Heart left ventricle (tissue), 13 donors: ENCODE measurements around the gene KCNJ1.

ENCODE experiments used
- CTCF ChIP-seq, 12 donors: fragments of 200-600 bp; sonication (generic) in 4 of 12; IDR thresholded peaks; one replicate each; pipeline versions ENCODE4 v1.5.0 to v1.8.0; 2018 to 2022; ENCODE audit warnings: antibody characterized with exemption in 12 of 12, mild to moderate bottlenecking in 5 of 12
- POLR2A ChIP-seq, 2 donors: fragments of 450-650 bp; IDR thresholded peaks; one replicate each; pipeline ENCODE4 v1.6.1; 2017; ENCODE audit warnings: antibody characterized with exemption in 2 of 2, mild to moderate bottlenecking in 2 of 2, moderate library complexity in 2 of 2
- donor health status: ischemic (EF 13 %, LVEDD 7.1; RV severe dilation, severe dysfunction).
- donor health status: DM: no; HTN: yes; CAD: no.
- donor health status: DM: no; HTN: no; CAD: no.
- donor health status: ischemic (EF 25% LVEDD 6.9; RV normal size, moderate dysfunction).
- donor health status: ischemic (EF 25% LVEDD 5.7; RV mildly dilated, moderate dysfunction).
- donor health status: ischemic (EF 35%, LVEDD 5.7; RV mildly dilated, moderate dysfunction).
- donor health status: nonischemic (EF 11% LVEDD 7.7; RV severe dilation, severe dysfunction).
- donor health status: DM: yes; HTN: yes; CAD: no.
- donor health status: PGD.
- donor health status: ischemic (EF 29% LVEDD 5.4; RV normal size, mild dysfunction).
- donor health status: nonischemic (EF 23%, LVEDD 6.1; RV moderate dilation, normal function).

GRCh38 chr11:128894685-128895084, 27.6 kb upstream of the KCNJ1 start:
- TF ChIP-seq POLR2A (IDR thresholded peaks at IDR 0.05) (no peak), CTCF (IDR thresholded peaks at IDR 0.05) (no peak)
